AG08395 (cell line): Measurements from ENCODE around the gene HEATR9.
A peak's percentile ranks its signal among the peaks of the same experiment; 100 is the strongest.

Experiments used
- DNase-seq: peaks from one replicate; pipeline ENCODE4 v3.0.0; 2012; ENCODE audit warnings: mixed read lengths, low spot score

Gene HEATR9

DNA sequence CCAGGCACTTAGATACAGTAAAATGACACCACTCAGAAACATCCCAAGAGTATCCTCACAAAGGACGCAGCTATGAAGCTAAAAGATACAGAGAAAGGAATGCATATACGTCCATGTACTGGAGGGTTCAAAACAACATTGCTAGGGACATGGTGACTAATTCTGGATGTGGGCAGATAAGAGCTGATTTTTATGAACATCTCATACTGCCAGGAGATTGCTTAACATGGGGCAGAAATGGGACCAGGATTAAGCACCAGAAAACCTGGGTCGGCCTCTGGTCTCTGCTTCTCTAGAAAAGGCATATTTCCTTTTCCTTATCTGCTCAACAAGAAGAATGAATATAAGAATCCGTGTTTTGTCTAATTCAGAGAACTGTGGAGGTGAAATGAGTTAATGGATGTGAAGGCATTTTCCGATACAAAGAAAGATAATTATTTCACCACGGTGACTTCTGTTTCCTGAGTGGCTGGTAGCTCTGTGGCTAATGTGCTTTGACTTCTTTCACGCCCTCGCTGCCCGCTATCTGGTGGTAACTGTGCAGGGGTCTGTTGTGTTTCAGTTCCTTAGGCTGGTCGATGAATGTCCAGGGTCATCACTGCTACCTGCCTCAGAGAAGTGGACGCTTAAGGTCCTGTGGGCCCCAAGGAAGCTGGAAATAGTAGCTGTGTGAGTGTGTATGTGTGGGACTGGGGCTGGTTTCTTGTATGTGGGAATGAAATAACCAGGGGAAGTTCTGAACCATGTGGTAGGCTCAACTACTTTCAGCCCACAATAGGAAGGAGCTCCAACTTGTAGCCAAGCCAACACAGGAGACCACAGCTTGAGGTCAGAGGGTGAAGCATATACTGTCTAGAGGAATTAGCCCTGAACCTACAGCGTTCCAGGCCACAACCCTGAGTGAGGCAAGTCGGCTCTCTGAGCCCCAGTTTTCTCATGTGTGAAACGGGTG, 27.2 kb upstream of the HEATR9 start:
- DNase-seq, result no peak

GRCh38 chr17:35894206-35894605, 25.5 kb upstream of the HEATR9 start:
- no peak for DNase-seq

GRCh38 chr17:35893751-35894150, 25.1 kb upstream of the HEATR9 start:
- DNase-seq, result no peak

GRCh38 chr17:35892091-35893035, 23.7 kb upstream of the HEATR9 start:
- no peak for DNase-seq

DNA sequence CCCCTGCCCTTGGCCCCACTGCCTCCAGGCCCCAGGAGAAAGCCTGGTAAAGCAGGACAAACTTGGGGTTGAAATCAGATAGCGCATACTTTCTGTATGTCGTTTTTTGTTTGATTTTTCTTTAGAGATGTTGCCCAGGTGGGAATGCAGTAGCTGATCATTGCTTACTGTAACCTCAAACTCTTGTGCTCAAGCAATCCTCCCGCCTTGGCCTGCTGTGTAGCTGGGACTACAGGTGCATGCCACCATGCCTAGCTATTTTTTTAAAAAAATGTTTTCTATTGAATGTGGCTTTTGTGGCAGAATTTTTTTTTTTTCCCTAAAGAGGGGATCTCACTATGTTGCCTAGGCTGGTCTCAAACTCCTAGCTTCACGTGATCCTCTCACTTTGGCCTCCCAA, 22.6 kb upstream of the HEATR9 start:
- DNase-seq, result no peak

GRCh38 chr17:35890774-35891155, 22.1 kb upstream of the HEATR9 start:
- no peak for DNase-seq

DNA sequence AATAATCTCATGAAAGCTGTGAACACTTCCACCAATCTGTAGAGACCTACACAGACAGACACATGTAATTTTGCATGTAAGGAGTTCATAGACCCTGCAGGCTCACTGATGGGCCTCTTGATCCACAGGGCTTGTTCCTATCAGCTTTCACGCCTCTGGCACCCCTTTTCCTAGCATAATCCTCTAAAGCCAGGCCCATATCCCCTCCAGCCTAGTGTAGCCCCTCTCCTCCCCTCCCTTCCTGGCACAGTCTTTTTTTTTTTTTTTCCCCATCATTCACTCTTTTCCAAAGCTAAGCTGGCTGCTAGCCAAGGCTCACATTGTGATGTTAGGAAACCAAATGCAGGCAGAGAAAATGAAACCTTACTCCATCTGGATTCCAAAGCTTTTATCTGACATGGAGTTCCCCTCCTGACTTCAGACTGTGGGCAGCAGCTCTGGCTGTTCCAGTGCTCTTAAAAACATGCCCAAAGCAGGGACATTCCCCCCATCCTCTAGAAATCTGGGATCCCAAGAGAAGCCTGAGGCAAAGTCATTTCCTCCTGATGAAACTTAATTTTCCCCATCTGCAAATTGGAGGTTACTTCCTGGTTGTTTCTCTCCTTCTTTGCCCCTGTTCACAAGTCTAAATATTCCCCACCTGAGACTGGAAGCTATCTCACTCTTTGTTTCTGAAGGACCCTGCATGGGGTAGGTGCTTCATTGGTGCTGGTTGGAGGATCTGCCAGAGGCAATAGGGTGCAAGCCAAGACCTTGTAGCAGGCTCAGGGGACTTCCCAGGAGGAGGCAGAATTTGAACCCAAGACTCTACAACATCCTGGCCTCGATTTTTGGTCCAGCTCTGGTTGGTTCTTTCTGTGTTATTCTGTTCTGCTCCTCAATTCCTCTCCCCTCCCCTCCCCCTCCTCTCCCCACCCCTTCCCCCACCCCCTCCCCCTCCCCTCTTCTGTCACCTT, 21.4 kb upstream of the HEATR9 start:
- DNase-seq, result peak; percentile 26

GRCh38 chr17:35889241-35889640, 20.6 kb upstream of the HEATR9 start:
- DNase-seq, result no peak

DNA sequence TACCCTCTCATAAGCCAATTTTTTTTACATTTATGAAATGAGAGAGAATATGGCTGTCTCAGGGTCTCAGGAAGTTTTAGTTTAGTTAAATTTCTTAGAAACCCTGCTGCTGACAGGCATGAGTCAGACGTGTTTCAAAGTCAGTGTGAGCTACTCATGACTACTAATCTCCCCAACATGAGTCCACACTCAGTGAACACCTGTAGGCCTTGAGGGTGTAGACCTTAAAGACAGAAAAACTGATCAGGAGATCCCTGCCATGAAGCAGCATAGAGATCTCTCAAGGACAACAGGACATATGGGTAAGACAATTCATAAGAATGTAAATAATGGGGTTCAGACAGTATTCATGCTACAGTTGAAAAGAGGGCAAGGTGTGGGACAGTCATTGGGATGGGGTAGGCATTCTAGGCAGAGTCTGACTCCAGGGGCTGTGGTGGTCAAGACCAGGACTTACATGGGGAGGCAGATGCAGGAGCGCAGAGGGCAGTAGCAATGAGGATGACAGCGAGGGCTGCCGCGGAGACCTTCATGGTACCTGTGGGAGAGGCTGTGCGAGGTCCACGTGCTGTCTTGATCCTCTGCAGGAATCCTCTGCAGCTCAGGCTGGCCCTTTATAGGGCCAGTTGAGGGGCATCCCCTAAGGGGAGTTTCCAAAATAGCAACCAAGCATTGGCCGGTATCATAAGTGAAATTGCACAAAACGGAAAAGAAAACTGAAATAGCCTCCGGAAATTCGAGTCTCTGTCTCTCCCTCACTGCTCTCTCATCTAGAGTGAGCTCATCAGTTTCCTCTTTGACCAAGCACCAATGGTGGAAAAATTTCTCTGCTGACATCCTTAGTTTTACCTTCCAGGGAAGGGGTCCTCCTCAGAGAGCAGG, 11.3 kb upstream of the HEATR9 start, which contains the start of gene CCL5:
TSS of gene CCL5 (minus strand) at position 588 of the 882 bp plus-strand sequence.
- no peak for DNase-seq

DNA sequence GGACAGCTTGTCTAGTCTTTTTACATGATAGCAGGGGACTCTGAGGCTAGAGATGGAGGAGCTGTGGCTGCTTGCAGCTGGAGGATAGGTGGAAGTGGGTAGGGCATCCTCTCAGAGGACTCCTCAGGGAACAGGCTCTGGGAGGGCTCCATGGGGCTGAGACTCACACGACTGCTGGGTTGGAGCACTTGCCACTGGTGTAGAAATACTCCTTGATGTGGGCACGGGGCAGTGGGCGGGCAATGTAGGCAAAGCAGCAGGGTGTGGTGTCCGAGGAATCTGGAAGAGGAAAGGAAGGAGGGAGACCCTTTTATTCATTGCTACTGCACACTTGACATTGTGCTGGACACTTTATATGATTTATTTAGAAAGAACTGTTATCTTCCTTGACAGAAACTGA, 9.7 kb upstream of the HEATR9 start:
- DNase-seq, result no peak

DNA sequence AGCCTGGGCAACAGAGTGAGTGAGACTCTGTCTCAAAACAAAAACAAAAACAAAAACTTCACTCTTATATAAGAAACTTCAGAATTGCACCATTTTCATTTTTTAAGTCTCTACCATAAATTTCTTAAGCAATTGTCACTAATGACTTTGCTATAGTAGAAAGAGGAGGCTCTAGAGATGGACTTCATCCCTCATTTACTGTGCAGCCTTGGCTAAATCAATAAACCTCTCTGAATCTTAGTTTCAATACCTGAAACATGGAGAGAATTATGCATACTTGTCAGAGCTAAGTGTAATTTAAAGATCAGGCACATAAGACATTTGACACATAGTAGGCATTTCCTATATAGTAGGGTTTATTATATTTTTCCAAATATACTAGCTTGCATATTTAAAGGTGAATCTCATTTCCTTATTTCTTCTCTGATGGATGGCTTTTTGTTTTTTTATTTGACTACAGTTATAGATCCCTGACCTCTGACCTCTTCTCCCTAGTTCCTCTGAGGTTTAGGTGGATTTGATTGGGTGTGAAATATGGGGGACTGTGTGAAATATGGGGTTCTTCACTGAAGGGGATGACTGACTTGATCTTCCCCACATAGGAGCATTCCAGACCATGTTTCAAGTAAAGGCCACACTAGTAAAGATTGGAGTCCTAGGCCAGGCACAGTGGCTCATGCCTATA, 8.8 kb upstream of the HEATR9 start:
- no peak for DNase-seq

DNA sequence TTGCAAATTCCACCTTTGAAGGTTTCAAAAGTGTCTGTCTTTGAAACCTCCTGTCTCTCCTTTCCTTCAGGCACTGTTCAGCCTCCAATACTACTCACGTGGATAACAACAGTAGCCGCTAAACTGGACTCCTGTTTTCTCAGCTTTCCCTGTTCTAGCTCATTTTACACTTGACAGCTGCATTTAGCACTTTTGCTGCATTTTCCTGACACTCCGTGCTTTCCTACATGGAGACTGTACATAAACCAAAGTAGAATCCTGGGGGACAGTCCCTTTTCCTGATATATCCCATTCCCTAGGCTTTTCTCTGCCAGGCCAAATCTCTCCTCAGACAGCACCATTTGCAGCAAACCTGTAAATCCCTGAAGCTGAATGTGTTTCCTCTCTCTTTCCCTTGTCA, 7.8 kb upstream of the HEATR9 start:
- no peak for DNase-seq

DNA sequence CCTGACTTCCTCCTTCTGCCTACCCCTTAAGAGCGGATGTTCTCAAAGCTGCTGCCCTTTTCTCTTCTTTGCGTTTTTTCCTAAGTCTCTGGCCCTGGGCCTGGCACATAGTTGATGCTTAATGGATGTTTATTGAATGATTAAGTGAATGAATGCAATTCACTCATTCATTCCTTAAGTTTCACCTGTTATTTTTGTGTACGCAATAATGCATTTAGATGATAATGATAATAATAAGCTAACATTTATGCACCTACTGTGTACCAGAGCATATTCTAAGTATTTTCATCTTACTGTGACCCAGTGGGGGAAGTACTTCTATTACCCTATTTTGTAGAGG, 7.1 kb upstream of the HEATR9 start:
- DNase-seq, result no peak

- DNase-seq, result no peak
Observed at GRCh38 chr17:35875072-35875799, 6.5 kb upstream of the HEATR9 start.

DNA sequence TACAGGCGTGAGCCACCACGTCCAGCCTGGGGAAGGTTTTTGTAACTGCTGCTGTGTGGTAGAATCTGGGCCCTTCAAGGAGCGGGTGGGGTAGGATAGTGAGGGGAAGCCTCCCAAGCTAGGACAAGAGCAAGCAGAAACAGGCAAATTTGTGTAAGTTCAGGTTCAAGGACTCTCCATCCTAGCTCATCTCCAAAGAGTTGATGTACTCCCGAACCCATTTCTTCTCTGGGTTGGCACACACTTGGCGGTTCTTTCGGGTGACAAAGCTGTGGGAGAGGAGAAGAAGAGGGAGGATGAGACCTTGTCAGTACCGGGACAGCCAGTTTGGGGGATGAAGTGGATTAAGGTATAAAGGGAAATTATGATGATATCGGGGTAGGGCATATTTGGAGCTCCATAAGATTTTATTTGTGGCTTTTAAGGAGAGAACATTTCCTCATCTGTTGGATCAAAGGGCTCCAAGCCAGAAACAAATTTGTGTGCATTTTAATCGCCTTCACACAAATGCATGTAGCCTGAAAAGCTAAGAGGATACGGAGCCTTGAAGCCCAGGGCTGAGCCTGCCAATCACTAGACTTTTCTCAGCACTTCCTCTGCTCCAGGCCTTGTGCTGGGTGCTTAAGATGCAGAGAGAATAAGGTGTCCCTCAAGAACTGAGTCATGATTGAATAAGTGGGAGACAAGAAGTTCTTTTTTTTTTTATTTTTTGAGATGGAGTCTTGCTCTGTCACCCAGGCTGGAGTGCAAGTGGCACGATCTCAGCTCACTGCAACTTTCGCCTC, 3.7 kb upstream of the HEATR9 start:
- no peak for DNase-seq

DNA sequence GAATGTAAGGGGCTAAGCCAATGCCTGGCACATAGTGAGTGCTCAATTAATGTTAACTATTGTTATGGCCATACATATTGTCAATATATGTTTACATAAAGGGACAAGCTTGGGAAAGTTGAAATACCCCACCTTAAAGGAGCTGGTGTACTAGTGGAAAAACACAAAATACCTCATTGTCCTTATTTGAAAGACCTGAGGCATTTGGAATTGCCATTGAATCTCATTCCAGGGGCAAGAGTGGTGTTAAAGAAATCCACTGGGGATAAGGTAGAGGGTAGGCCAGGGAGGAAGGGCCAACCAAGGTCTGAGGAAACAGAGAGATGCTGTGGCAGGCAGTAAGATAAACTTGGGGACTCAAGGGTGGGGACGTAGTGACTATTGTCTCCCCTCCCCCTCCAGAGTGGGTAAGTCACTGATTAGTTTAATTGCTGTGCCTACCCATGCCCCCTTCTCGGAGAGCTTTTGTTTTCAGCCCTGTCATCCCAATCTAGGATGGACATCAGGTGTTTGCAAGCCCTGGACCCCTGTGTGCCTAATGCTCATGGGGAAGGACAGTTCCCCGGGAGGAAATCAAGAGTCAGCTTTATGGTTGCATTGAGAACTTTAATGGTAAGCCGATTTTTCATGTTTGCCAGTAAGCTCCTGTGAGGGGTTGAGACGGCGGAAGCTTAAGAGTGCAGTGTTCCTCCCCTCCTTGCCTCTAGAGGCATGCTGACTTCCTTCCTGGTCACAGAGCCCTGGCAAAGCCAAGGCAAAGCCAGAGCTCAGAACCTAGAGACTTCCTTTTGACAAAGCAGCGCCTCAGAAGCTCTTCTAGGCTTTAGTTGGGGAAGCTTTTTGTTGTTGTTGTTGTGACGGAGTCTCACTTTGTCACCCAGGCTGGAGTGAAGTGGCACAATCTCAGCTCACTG, 2.5 kb upstream of the HEATR9 start:
- no peak for DNase-seq

DNA sequence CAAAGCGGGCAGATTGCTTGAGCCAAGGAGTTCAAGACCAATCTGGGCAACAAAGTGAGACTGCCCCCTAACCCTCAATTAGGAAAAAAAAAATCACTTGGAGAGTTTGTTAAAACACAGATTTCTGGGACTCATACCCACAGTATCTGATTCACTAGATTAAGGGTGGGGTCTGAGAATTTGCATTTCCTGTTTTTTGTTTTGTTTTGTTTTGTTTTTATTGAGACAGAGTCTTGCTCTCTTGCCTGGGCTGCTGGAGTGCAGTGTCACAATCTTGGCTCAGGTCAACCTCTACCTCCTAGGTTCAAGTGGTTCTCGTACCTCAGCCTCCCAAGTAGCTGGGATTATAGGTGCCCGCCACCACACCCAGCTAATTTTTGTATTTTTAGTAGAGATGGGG, 1.1 kb downstream of the HEATR9 start:
- DNase-seq, result no peak
